Liver (tissue), 3 donors: ENCODE measurements around the gene RAPGEF2.

Source experiments
- CTCF ChIP-seq: fragments of 150-350 bp; IDR thresholded peaks from 2 replicates; pipeline ENCODE4 v1.5.1; 2017; ENCODE audit warnings: improper control_type of control experiment, low read depth, low read length; ENCODE audit not compliant: missing input control
- RAD21 ChIP-seq, 2 donors: IDR thresholded peaks; 2 replicates each; pipeline ENCODE4 v1.6.1; 2016; ENCODE audit warnings: antibody characterized with exemption in 2 of 2, mild to moderate bottlenecking in 2 of 2
- RXRA ChIP-seq, 2 donors: IDR thresholded peaks; 2 replicates each; pipeline ENCODE4 v1.6.1; 2017 to 2018; ENCODE audit warnings: antibody characterized with exemption in 2 of 2, mild to moderate bottlenecking in 1 of 2
- donor health status: healthy.
- donor health status: healthy.

GRCh38 chr4:159240687-159241086 is 137.8 kb downstream of the RAPGEF2 start:
- no peak for TF ChIP-seq CTCF
- no peak for TF ChIP-seq RAD21 (IDR thresholded peaks at IDR 0.05)
- no peak for TF ChIP-seq RXRA (IDR thresholded peaks at IDR 0.05)
